Glomerular visceral epithelial cell (primary cell): ENCODE results near the gene WDFY2.
"Not testable (repeated sequence)": the region's sequence is repeated elsewhere in the genome, so short reads cannot be mapped to it uniquely, and the experiment has no call there.

Source experiments
- DNase-seq: peaks from one replicate; pipeline ENCODE4 v3.0.0-alpha.2; 2016; ENCODE audit errors: extremely low spot score

The WDFY2 gene

GRCh38 chr13:51632591-51633362, 48.5 kb downstream of the WDFY2 start:
- no peak for DNase-seq

- DNase-seq, result no peak
Measured at GRCh38 chr13:51635137-51635878, 51.0 kb downstream of the WDFY2 start.

- DNase-seq, result no peak
Measured at GRCh38 chr13:51636349-51636890, 52.2 kb downstream of the WDFY2 start.

GRCh38 chr13:51637852-51638215, 53.6 kb downstream of the WDFY2 start:
- no peak for DNase-seq

- DNase-seq, result no peak
Measured at GRCh38 chr13:51638216-51638871, 54.1 kb downstream of the WDFY2 start.

GRCh38 chr13:51639171-51639570, 54.9 kb downstream of the WDFY2 start:
- DNase-seq, result no peak

- DNase-seq, result not testable (repeated sequence)
Measured at GRCh38 chr13:51640696-51641095, 56.4 kb downstream of the WDFY2 start.

GRCh38 chr13:51643105-51643881, 59.0 kb downstream of the WDFY2 start:
- DNase-seq, result peak; percentile 86

- peak; percentile 88 for DNase-seq
Measured at GRCh38 chr13:51643882-51644281, 59.6 kb downstream of the WDFY2 start.

- DNase-seq, result peak; percentile 54
Measured at GRCh38 chr13:51644654-51645053, 60.4 kb downstream of the WDFY2 start.

GRCh38 chr13:51645154-51645650, 60.9 kb downstream of the WDFY2 start:
- DNase-seq, result peak; percentile 49

GRCh38 chr13:51645761-51646670, 61.8 kb downstream of the WDFY2 start:
- DNase-seq, result no peak

GRCh38 chr13:51647067-51647466, 62.8 kb downstream of the WDFY2 start:
- no peak for DNase-seq

- DNase-seq, result not testable (repeated sequence)
Measured at GRCh38 chr13:51652193-51652592, 67.9 kb downstream of the WDFY2 start.

- no peak for DNase-seq
Measured at GRCh38 chr13:51659276-51660127, 75.2 kb downstream of the WDFY2 start.

GRCh38 chr13:51660813-51661212, 76.6 kb downstream of the WDFY2 start:
- DNase-seq, result no peak

- no peak for DNase-seq
Measured at GRCh38 chr13:51663973-51664957, 80.0 kb downstream of the WDFY2 start.

GRCh38 chr13:51665456-51665855, 81.2 kb downstream of the WDFY2 start:
- no peak for DNase-seq
